Nephron progenitor cell (in vitro differentiated cells): ENCODE data around the gene CDK19.

ENCODE experiments used
- DNase-seq: peaks from one replicate; pipeline ENCODE4 v3.0.0; 2021
- H3K27ac Mint-ChIP-seq: 2 replicates; pipeline ENCODE4 v1.8.0; 2021; ENCODE audit warnings: mild to moderate bottlenecking, moderate library complexity, mixed read lengths
- H3K27me3 Mint-ChIP-seq: 2 replicates; pipeline ENCODE4 v1.8.0; 2021; ENCODE audit warnings: mild to moderate bottlenecking, low read depth, mixed read lengths; ENCODE audit not compliant: poor library complexity
- H3K36me3 Mint-ChIP-seq: 2 replicates; pipeline ENCODE4 v1.8.0; 2021; ENCODE audit warnings: low read depth, mixed read lengths
- H3K4me1 Mint-ChIP-seq: 2 replicates; pipeline ENCODE4 v1.8.0; 2021; ENCODE audit warnings: mixed read lengths
- H3K4me3 Mint-ChIP-seq: 2 replicates; pipeline ENCODE4 v1.8.0; 2021; ENCODE audit warnings: mild to moderate bottlenecking, moderate library complexity, mixed read lengths
- H3K9me3 Mint-ChIP-seq: 2 replicates; pipeline ENCODE4 v1.8.0; 2021; ENCODE audit warnings: mild to moderate bottlenecking, moderate library complexity, mixed read lengths
- CTCF ChIP-seq: fragments of 200-600 bp; sonication (generic); IDR thresholded peaks from 2 replicates; pipeline ENCODE4 v1.5.0; 2021; ENCODE audit warnings: antibody characterized with exemption

Gene CDK19

GRCh38 chr6:110714143-110714542 lies 101.1 kb downstream of the CDK19 start:
- DNase-seq = no peak
- Mint-ChIP-seq H3K4me1 (no peaks in the 10 kb centered on the region), H3K9me3 (peaks cover 11% of the 10 kb centered on the region), H3K27ac (no peak overlapping the region), H3K27me3 (no peaks in the 10 kb centered on the region), H3K36me3 (peaks cover 34% of the 10 kb centered on the region), H3K4me3 (no peak overlapping the region)
- no peak for TF ChIP-seq CTCF

GRCh38 chr6:110712238-110712637 lies 103.0 kb downstream of the CDK19 start:
- H3K36me3 Mint-ChIP-seq = peaks cover 39% of the 10 kb centered on the region
- H3K27me3 Mint-ChIP-seq = no peaks in the 10 kb centered on the region
- no peaks in the 10 kb centered on the region for H3K4me1 Mint-ChIP-seq
- no peak overlapping the region for H3K27ac Mint-ChIP-seq
- no peak for TF ChIP-seq CTCF
- H3K9me3 Mint-ChIP-seq = peaks cover 11% of the 10 kb centered on the region
- no peak for DNase-seq
- no peak overlapping the region for H3K4me3 Mint-ChIP-seq

DNA sequence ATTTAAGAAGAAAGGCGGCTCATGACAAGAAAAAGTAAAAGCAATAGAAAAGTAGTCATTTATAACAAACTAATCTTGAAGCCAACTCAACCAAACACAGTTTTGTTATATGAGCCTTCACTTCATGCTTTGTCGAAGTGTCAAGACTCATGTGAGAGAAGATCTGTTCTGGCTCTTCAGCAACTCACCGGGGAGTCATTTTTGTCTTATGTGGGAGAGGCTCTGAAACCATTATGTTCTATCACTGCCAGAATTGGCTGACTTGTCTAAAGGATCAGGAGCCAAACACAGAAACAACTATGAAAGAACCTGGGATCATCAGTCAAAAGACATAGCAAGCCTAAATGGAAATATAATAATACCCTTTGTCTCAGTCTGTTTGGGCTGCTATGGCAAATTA lies 105.2 kb downstream of the CDK19 start:
- Mint-ChIP-seq H3K27ac (no peak overlapping the region), H3K27me3 (no peaks in the 10 kb centered on the region), H3K9me3 (peaks cover 11% of the 10 kb centered on the region), H3K36me3 (peaks cover 42% of the 10 kb centered on the region), H3K4me3 (no peak overlapping the region), H3K4me1 (no peaks in the 10 kb centered on the region)
- no peak for DNase-seq
- no peak for TF ChIP-seq CTCF

DNA sequence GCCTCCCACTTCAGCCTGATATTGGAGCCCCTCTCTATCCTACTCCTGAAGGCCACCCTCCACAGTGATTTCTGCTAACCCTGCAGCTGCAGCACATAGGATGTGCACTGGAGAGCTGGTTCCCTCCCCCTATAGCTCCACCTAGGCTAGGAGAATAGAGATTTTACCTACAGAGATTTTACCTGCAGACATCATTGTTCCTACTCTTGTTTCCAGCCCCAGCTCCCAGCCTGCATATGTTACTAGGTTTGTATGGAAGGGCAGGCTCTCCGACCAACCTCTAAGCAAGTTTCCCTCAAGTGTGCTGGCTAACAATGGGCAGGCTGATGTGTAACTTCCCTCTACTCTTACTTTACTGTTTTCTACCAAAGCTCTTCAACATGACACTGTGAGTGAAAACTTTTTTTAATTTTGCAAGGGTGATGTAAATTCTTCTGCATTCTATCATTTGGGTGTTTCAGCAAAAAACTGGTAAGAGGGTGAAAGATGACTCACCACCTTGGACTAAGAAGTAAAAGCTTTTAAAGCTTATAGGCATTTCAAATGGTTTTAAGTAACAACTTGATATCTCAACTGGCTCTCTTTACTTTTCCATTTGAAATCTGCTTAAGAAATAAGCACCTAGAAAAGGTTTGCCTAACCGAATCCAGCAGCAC lies 106.8 kb downstream of the CDK19 start:
- Mint-ChIP-seq H3K4me3 (no peak overlapping the region), H3K27me3 (no peaks in the 10 kb centered on the region), H3K27ac (no peak overlapping the region), H3K9me3 (peaks cover 7% of the 10 kb centered on the region), H3K4me1 (no peaks in the 10 kb centered on the region), H3K36me3 (peaks cover 35% of the 10 kb centered on the region)
- no peak for TF ChIP-seq CTCF
- no peak for DNase-seq

- Mint-ChIP-seq H3K27me3 (no peaks in the 10 kb centered on the region), H3K27ac (peak overlapping the region; percentile 2), H3K36me3 (peaks cover 18% of the 10 kb centered on the region), H3K4me1 (no peaks in the 10 kb centered on the region), H3K4me3 (no peak overlapping the region), H3K9me3 (no peaks in the 10 kb centered on the region)
- TF ChIP-seq CTCF = no peak
- DNase-seq = no peak
Measured at GRCh38 chr6:110705543-110705942, 109.7 kb downstream of the CDK19 start.

DNA sequence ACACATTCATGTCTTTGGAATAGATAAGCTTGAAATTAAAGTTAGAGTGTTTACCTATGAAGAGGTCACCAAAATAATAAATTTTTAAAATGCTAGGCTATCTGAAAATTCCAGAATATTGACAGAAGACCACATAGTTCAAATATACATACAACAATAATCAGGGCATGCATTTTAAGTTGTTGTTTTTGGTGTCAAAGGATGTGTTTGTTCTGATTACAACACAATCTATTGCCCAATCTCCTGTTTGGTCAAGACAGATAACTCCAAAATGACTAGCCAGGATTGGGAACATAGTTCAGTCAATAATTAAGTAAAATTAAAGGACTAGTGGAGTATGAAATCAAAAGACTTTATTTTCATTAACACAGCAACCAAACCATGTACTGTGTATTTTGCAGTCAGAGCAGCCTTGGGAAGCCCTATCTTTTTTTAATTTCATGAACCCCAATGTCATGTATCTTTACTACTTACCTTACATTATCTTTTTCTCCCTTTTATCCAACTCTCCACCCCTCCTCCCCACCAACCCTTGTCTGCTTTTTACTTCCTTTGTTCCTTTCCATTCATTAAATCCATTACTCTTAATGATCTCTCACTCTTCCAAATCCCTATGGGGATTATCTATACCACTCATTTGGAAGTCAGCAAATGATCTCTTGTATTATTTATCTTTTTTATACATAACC lies 111.2 kb downstream of the CDK19 start:
- peaks cover 19% of the 10 kb centered on the region for H3K36me3 Mint-ChIP-seq
- H3K9me3 Mint-ChIP-seq = no peaks in the 10 kb centered on the region
- no peak for TF ChIP-seq CTCF
- no peak overlapping the region for H3K27ac Mint-ChIP-seq
- H3K27me3 Mint-ChIP-seq = no peaks in the 10 kb centered on the region
- DNase-seq = no peak
- H3K4me1 Mint-ChIP-seq = no peaks in the 10 kb centered on the region
- no peak overlapping the region for H3K4me3 Mint-ChIP-seq
